ENCODE data around the gene CD248.

CD248 gene

GRCh38 chr11:66341502-66342126, 24.8 kb upstream of the CD248 start:
- no peak for TF ChIP-seq CTCF (IDR thresholded peaks at IDR 0.05; ENCODE audit: low read depth, low read length)
- no peaks in the 10 kb centered on the region for H3K27me3 ChIP-seq (ENCODE audit: insufficient read depth, low read depth, severe bottlenecking)
- H3K4me3 ChIP-seq (ENCODE audit: low read depth, low read length): no peak overlapping the region
- no peak for DNase-seq
- no peak overlapping the region for H3K27ac ChIP-seq
- peaks cover 32% of the 10 kb centered on the region for H3K36me3 ChIP-seq
- no peaks in the 10 kb centered on the region for H3K9me3 ChIP-seq (ENCODE audit: severe bottlenecking)

DNA sequence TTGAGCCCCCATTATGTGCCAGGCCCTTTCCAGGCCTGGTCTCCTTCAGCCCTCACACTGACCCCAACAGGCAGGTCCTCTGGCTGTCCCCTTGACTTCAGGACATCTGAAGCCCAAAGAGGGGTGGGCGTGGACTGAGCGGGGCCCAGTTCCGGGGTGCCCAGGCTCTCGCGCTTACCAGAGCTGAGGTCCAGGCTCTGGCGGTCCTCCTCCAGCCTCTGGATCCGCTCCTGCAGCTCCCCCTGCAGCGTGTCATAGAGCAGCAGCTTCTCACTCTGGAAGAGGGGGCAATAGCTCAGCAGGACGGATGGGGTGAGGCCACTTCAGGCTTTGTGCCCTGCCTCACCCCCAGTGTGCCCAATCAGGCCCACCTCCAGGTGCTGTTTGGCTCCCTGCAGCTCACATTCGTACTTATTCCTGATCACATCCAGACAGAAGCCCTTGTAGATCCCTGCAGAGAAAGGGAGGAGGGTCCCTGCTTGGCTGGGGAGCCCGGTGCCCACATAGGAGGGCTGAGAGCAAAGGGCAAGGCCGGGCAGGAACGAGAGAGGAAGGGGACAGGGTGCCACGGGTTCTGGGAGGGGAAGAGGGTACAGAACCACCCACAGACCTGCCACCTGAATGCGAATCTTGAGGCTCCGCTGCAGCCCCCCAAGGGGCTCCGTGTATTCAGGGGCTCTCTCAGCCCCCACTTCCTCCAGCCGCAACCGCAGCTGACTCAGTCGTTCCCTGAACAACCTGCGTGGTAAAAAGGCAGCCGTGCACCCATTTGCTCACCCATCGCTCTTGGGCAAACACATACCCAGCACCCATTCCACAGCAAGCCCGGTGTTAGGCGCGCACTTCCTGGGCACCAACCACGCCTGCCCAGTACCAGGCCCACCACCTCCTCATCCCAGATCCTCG, 24.0 kb upstream of the CD248 start:
- H3K27ac ChIP-seq: no peak overlapping the region
- no peak for DNase-seq
- TF ChIP-seq CTCF (IDR thresholded peaks at IDR 0.05; ENCODE audit: low read depth, low read length): no peak
- H3K36me3 ChIP-seq: peaks cover 31% of the 10 kb centered on the region
- H3K9me3 ChIP-seq (ENCODE audit: severe bottlenecking): no peaks in the 10 kb centered on the region
- H3K4me3 ChIP-seq (ENCODE audit: low read depth, low read length): no peak overlapping the region
- no peaks in the 10 kb centered on the region for H3K27me3 ChIP-seq (ENCODE audit: insufficient read depth, low read depth, severe bottlenecking)

DNA sequence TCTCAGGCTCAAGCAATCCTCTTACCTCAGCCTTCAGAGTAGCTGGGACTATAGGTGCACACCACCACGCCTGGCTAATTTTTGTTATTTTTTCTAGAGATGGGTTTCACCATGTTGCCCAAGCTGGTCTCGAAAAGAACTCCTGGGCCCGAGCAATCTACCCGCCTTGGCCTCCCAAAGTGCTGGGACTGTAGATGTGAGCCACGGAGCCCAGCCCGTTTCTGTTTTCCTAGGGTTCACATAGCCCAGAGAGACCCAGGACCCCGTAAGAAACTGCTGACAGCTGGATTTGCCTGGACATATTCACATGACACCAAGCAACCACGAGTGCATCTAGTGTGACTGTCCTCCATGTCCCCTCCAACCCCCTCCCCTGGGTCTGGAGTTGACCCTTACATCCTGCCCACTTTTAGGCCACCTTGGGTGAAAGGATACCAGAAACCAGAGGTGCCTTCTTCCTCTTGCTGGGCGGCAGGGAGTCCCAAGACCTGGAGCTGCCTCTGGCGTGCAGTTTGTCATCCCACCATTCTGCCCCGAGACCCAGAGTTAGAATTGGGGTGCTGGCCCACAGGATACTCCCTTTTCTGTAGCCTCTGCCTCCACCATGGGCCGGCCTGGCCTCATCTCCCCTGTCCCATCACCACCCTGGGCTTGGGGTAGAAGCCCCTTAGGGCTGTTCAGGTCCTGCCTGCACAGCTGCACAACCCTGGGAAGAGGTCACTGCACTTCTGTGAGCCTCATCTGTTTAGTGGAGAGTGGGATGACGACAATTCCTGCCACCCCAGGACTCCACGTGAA, 23.0 kb upstream of the CD248 start:
- Histone ChIP-seq H3K27me3 (ENCODE audit: insufficient read depth, low read depth, severe bottlenecking) (no peaks in the 10 kb centered on the region), H3K27ac (peak overlapping the region; percentile 85), H3K9me3 (ENCODE audit: severe bottlenecking) (no peaks in the 10 kb centered on the region), H3K4me3 (ENCODE audit: low read depth, low read length) (no peak overlapping the region), H3K36me3 (peaks cover 26% of the 10 kb centered on the region)
- DNase-seq: no peak
- TF ChIP-seq CTCF (IDR thresholded peaks at IDR 0.05; ENCODE audit: low read depth, low read length): no peak

DNA sequence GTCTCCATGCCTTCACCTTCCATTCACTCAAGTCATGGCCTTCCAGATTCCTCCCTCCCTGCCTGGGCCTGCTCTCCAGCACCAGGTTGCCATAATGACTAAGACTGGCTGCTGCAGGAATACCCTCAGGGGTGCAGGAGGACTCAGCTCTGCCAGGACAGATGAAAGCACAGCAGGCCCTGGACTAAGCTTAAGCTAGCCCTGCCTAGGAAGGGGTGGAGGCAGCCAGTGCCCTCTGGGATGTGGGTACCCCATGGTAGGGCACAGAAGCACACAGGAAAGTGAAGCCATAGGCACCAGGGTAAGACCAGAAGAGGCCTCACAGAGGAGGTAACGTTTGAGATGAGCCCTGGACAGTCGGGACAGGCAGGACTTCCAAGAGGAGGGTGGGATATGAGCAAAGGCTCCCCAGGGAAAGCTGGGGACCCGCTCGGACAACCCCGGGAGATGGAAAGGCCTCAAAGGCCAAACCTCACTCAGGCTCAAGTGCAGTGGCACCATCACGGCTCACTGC, 22.4 kb upstream of the CD248 start:
- peaks cover 26% of the 10 kb centered on the region for H3K36me3 ChIP-seq
- no peaks in the 10 kb centered on the region for H3K9me3 ChIP-seq (ENCODE audit: severe bottlenecking)
- DNase-seq: no peak
- no peak for TF ChIP-seq CTCF (IDR thresholded peaks at IDR 0.05; ENCODE audit: low read depth, low read length)
- no peak overlapping the region for H3K4me3 ChIP-seq (ENCODE audit: low read depth, low read length)
- peak overlapping the region; percentile 85 for H3K27ac ChIP-seq
- no peaks in the 10 kb centered on the region for H3K27me3 ChIP-seq (ENCODE audit: insufficient read depth, low read depth, severe bottlenecking)

- peaks cover 26% of the 10 kb centered on the region for H3K36me3 ChIP-seq
- peak; percentile 61 for DNase-seq
- peak overlapping the region; percentile 85 for H3K27ac ChIP-seq
- no peaks in the 10 kb centered on the region for H3K9me3 ChIP-seq (ENCODE audit: severe bottlenecking)
- no peak for TF ChIP-seq CTCF (IDR thresholded peaks at IDR 0.05; ENCODE audit: low read depth, low read length)
- no peak overlapping the region for H3K4me3 ChIP-seq (ENCODE audit: low read depth, low read length)
- no peaks in the 10 kb centered on the region for H3K27me3 ChIP-seq (ENCODE audit: insufficient read depth, low read depth, severe bottlenecking)
These were observed 21.7 kb upstream of the CD248 start for GRCh38 chr11:66338276-66339161.
